Natural killer cell (primary cell): Measurements from ENCODE around the gene CCR9. TPM values are rescaled to one million over a fixed set of nuclear protein-coding genes. Genes with fewer than 3 reads are reported as not detected.

Experiments used
- ATAC-seq, 3 donors: fragments of 150-1000 bp in 2 of 3; fragments of 200-7000 bp in 1 of 3; cut with Tn5 transposase; 1 replicate in 1 of 3; 2 replicates in 2 of 3; pipeline ENCODE4 v1.10.0; 2021; ENCODE audit warnings: mild to moderate bottlenecking in 2 of 3, moderate library complexity in 2 of 3
- DNase-seq, 2 donors: peaks; one replicate each; pipeline versions ENCODE4 v3.0.0 to v3.0.0-alpha.2; 2013 to 2021; ENCODE audit warnings: mixed read lengths in 1 of 2
- H3K27ac ChIP-seq: one replicate; pipeline ENCODE4 v1.5.1; 2013; ENCODE audit warnings: mild to moderate bottlenecking, low read length
- H3K27me3 ChIP-seq: one replicate; pipeline ENCODE4 v1.6.1; 2013; ENCODE audit warnings: low read length; ENCODE audit not compliant: control insufficient read depth, insufficient read depth
- H3K36me3 ChIP-seq: one replicate; pipeline ENCODE4 v1.6.1; 2013; ENCODE audit warnings: low read length; ENCODE audit not compliant: control insufficient read depth, insufficient read depth
- H3K4me1 ChIP-seq: one replicate; pipeline ENCODE4 v1.6.1; 2013; ENCODE audit warnings: low read length; ENCODE audit not compliant: control insufficient read depth, insufficient read depth
- H3K4me3 ChIP-seq: one replicate; pipeline ENCODE4 v1.5.1; 2013; ENCODE audit warnings: low read length
- H3K9me3 ChIP-seq: one replicate; pipeline ENCODE4 v1.6.1; 2013; ENCODE audit warnings: low read length; ENCODE audit not compliant: control insufficient read depth, insufficient read depth
- H3K27ac Mint-ChIP-seq, 2 donors: one replicate each; pipeline ENCODE4 v1.8.0; 2022; ENCODE audit warnings: mild to moderate bottlenecking in 2 of 2, mixed read lengths in 2 of 2, moderate library complexity in 1 of 2
- H3K27me3 Mint-ChIP-seq, 2 donors: one replicate each; pipeline ENCODE4 v1.8.0; 2022; ENCODE audit warnings: low read depth in 2 of 2, mixed read lengths in 2 of 2
- H3K36me3 Mint-ChIP-seq: one replicate; pipeline ENCODE4 v1.8.0; 2022; ENCODE audit warnings: mixed read lengths
- H3K4me1 Mint-ChIP-seq, 2 donors: one replicate each; pipeline ENCODE4 v1.8.0; 2022; ENCODE audit warnings: mixed read lengths in 2 of 2
- H3K4me3 Mint-ChIP-seq: one replicate; pipeline ENCODE4 v1.8.0; 2022; ENCODE audit warnings: mild to moderate bottlenecking, moderate library complexity, mixed read lengths
- H3K9me3 Mint-ChIP-seq, 2 donors: one replicate each; pipeline ENCODE4 v1.8.0; 2022; ENCODE audit warnings: mixed read lengths in 2 of 2
- WGBS: methylation state at CpG from one replicate; pipeline ENCODE4 v1.1.7; 2013; ENCODE audit warnings: missing lambda C conversion rate; ENCODE audit not compliant: insufficient coverage; 5-methylcytosine and 5-hydroxymethylcytosine counted together
- intact Hi-C: fragments of 100-400 bp; cut with micrococcal nuclease; formaldehyde crosslinking; loops from one replicate; pipeline ENCODE4 v1.14.2; 2022
- total RNA-seq, 4 donors: library from RNA; stranded (reverse); fragments of 120-200 nt in 1 of 4; gene quantifications; one replicate each; pipeline versions ENCODE4 v1.2.3 to v1.2.4, GENCODE V29; 2013 to 2022
- TF ChIP-seq, protein P1 (sequence below): fragments of 200-600 bp; IDR thresholded peaks from one replicate; pipeline ENCODE4 v1.8.0; 2022; ENCODE audit warnings: antibody characterized with exemption

The CCR9 gene
- total RNA-seq, 3 donors from 2014 or later (not counting 1 experiment from before 2014, with no cell fraction given), result 0.27 TPM; not detected in 2

DNA sequence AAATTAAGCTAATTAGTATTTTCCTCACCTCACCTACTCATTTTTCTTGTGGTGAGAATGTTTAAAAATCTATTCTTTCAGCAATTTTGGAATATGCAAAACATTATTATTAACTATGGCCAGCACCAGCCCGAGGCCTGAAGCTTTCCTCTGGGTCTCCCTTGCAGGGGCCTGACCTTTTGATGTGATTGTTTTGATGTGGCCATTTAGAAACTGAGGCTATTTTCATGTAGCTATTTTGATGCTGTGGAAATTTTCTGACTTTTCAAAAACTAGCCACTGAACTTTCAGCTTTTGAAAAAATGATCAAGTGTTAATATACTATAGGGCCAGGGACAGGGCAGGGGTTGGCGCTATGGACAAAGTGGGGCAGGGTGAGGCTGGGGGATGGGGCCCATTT is 8.2 kb upstream of the CCR9 start:
- H3K4me3 ChIP-seq, result no peak overlapping the region
- H3K36me3 ChIP-seq, result no peaks in the 10 kb centered on the region
- peaks cover 12% of the 10 kb centered on the region for H3K27me3 ChIP-seq
- peaks cover 28% of the 10 kb centered on the region for H3K4me1 ChIP-seq
- H3K9me3 ChIP-seq, result no peaks in the 10 kb centered on the region
- no peak for DNase-seq
- Mint-ChIP-seq H3K27me3 (peaks cover 5 to 33% of the 10 kb centered on the region in 2 donors), H3K4me3 (no peak overlapping the region), H3K27ac (no peak overlapping the region), H3K36me3 (no peaks in the 10 kb centered on the region), H3K9me3 (peaks cover 0 to 4% of the 10 kb centered on the region in 2 donors), H3K4me1 (peaks cover 30 to 44% of the 10 kb centered on the region in 2 donors)
- H3K27ac ChIP-seq, result no peak overlapping the region
- ATAC-seq, result no peak
- WGBS, result 52% methylated on average over 2 of the region's 2 CpGs
- TF ChIP-seq, protein P1, sequence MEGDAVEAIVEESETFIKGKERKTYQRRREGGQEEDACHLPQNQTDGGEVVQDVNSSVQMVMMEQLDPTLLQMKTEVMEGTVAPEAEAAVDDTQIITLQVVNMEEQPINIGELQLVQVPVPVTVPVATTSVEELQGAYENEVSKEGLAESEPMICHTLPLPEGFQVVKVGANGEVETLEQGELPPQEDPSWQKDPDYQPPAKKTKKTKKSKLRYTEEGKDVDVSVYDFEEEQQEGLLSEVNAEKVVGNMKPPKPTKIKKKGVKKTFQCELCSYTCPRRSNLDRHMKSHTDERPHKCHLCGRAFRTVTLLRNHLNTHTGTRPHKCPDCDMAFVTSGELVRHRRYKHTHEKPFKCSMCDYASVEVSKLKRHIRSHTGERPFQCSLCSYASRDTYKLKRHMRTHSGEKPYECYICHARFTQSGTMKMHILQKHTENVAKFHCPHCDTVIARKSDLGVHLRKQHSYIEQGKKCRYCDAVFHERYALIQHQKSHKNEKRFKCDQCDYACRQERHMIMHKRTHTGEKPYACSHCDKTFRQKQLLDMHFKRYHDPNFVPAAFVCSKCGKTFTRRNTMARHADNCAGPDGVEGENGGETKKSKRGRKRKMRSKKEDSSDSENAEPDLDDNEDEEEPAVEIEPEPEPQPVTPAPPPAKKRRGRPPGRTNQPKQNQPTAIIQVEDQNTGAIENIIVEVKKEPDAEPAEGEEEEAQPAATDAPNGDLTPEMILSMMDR, result no peak
- intact Hi-C loops, result no loop called here

DNA sequence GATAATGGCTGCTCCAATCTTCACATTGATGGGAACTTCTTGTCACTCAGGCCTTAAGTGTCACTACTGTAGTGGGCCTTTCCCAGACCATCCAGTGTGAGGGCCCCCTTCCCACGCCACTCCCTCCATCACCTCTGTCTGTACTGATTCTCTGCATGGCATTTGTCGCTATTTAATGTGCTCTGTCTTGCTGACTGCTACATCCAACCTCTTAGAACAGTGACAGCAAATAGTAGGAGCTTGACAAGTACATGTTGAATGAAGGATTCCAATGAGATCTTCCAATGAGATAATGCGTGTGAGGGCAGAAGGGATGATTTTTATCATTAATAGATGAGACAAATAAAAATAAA is 5.6 kb upstream of the CCR9 start:
- Mint-ChIP-seq H3K4me3 (peak overlapping the region; percentile 45), H3K36me3 (no peaks in the 10 kb centered on the region), H3K4me1 (peaks cover 20 to 32% of the 10 kb centered on the region in 2 donors), H3K9me3 (no peaks in the 10 kb centered on the region), H3K27ac (peak overlapping the region; percentile 70 to 79), H3K27me3 (peaks cover 3 to 31% of the 10 kb centered on the region in 2 donors)
- TF ChIP-seq, protein P1, result no peak
- Histone ChIP-seq H3K27ac (peak overlapping the region; percentile 34), H3K4me1 (peaks cover 25% of the 10 kb centered on the region), H3K9me3 (no peaks in the 10 kb centered on the region), H3K27me3 (peaks cover 16% of the 10 kb centered on the region), H3K4me3 (no peak overlapping the region), H3K36me3 (no peaks in the 10 kb centered on the region)
- intact Hi-C loops, result loop anchor here (1.0 kb wide), 2 partner anchors 10 to 35 kb away; no protein-coding TSS in a partner anchor
- ATAC-seq (peak in 1 of 3 donors; percentile 2), DNase-seq (no peak)
- WGBS, result 93% methylated on average over 2 of the region's 3 CpGs

GRCh38 chr3:45881078-45882022 is 5.0 kb upstream of the CCR9 start:
- peaks cover 13% of the 10 kb centered on the region for H3K27me3 ChIP-seq
- no peaks in the 10 kb centered on the region for H3K9me3 ChIP-seq
- H3K27ac ChIP-seq, result peak overlapping the region; percentile 0
- H3K4me3 Mint-ChIP-seq, result peak overlapping the region; percentile 45
- H3K27ac Mint-ChIP-seq, result peak overlapping the region; percentile 70 to 79
- H3K4me1 ChIP-seq, result peaks cover 25% of the 10 kb centered on the region
- H3K36me3 Mint-ChIP-seq, result no peaks in the 10 kb centered on the region
- TF ChIP-seq, protein P1, result no peak
- intact Hi-C loops, result loop anchor here (1.0 kb wide), 2 partner anchors 11 to 34 kb away; no protein-coding TSS in a partner anchor
- H3K9me3 Mint-ChIP-seq, result no peaks in the 10 kb centered on the region
- WGBS, result 30% methylated on average over 8 of the region's 8 CpGs
- peaks cover 20 to 32% of the 10 kb centered on the region in 2 donors for H3K4me1 Mint-ChIP-seq
- peaks cover 3 to 29% of the 10 kb centered on the region in 2 donors for H3K27me3 Mint-ChIP-seq
- DNase-seq, result peak; percentile 32 to 74
- ATAC-seq, result peak; percentile 86 to 95 (median 92)
- no peak overlapping the region for H3K4me3 ChIP-seq
- H3K36me3 ChIP-seq, result no peaks in the 10 kb centered on the region
